A673 (cell line): ENCODE measurements around the gene LRP1B.

Source experiments
- EZH2 ChIP-seq: fragments of 200-600 bp; sonication (generic); IDR thresholded peaks from 2 replicates; pipeline ENCODE4 v1.6.1; 2017; ENCODE audit warnings: borderline replicate concordance, low read depth, mild to moderate bottlenecking, mixed read lengths, antibody characterized with exemption, low read length; ENCODE audit not compliant: poor library complexity, severe bottlenecking
- TF ChIP-seq, protein P1 (sequence below): fragments of 300-800, 200-600 bp; sonication (generic); conservative IDR thresholded peaks from 2 replicates; pipeline ENCODE4 v1.5.1; 2017; ENCODE audit warnings: low read depth, mild to moderate bottlenecking, antibody characterized with exemption, low read length, moderate library complexity, mixed read lengths

DNA sequence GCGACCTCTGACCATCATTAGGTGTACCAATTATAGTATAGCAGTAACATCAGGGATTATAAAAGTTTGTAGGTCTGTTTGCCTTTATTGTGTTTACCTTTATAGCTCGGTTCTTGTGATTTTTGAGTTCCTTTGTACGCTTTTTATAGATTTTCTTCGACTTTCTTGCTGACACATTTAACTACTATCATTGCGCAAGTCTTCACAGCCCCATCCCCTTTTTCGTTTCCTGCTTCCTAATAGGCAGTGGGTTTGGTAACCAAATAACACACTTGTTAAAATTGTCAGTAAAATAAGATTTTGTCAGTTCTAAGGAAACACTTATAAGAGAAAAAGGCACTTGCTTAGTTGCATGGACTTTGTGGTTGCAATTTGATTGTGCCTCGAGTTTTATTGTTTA, 541.5 kb downstream of the LRP1B start:
- TF ChIP-seq, protein P1, sequence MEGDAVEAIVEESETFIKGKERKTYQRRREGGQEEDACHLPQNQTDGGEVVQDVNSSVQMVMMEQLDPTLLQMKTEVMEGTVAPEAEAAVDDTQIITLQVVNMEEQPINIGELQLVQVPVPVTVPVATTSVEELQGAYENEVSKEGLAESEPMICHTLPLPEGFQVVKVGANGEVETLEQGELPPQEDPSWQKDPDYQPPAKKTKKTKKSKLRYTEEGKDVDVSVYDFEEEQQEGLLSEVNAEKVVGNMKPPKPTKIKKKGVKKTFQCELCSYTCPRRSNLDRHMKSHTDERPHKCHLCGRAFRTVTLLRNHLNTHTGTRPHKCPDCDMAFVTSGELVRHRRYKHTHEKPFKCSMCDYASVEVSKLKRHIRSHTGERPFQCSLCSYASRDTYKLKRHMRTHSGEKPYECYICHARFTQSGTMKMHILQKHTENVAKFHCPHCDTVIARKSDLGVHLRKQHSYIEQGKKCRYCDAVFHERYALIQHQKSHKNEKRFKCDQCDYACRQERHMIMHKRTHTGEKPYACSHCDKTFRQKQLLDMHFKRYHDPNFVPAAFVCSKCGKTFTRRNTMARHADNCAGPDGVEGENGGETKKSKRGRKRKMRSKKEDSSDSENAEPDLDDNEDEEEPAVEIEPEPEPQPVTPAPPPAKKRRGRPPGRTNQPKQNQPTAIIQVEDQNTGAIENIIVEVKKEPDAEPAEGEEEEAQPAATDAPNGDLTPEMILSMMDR: no peak
- TF ChIP-seq EZH2: no peak
